Neuronal stem cell (in vitro differentiated cells): ENCODE data around the gene CORO2B.

Source experiments
- DNase-seq: peaks from one replicate; pipeline ENCODE4 v3.0.0-alpha.2; 2013; ENCODE audit warnings: low spot score
- H2AFZ ChIP-seq: one replicate; pipeline ENCODE4 v1.6.1; 2013; ENCODE audit warnings: mild to moderate bottlenecking, low read length, inconsistent platforms
- H2AK5ac ChIP-seq: 2 replicates; pipeline ENCODE4 v1.6.1; 2013; ENCODE audit warnings: low read depth, mild to moderate bottlenecking, inconsistent platforms, low read length, moderate library complexity, mixed read lengths
- H2BK120ac ChIP-seq: 2 replicates; pipeline ENCODE4 v1.6.1; 2013; ENCODE audit warnings: low read depth, mild to moderate bottlenecking, inconsistent platforms, low read length, moderate library complexity, mixed read lengths
- H2BK12ac ChIP-seq: one replicate; pipeline ENCODE4 v1.6.1; 2013; ENCODE audit warnings: low read length, inconsistent platforms
- H2BK15ac ChIP-seq: 2 replicates; pipeline ENCODE4 v1.6.1; 2013; ENCODE audit warnings: mild to moderate bottlenecking, low read length, inconsistent platforms, mixed read lengths
- H2BK5ac ChIP-seq: one replicate; pipeline ENCODE4 v1.6.1; 2013; ENCODE audit warnings: inconsistent platforms, mild to moderate bottlenecking, low read length, moderate library complexity
- H3K14ac ChIP-seq: one replicate; pipeline ENCODE4 v1.6.1; 2013; ENCODE audit warnings: low read length, inconsistent platforms
- H3K18ac ChIP-seq: 2 replicates; pipeline ENCODE4 v1.6.1; 2013; ENCODE audit warnings: low read length, inconsistent platforms
- H3K23ac ChIP-seq: 2 replicates; pipeline ENCODE4 v1.6.1; 2013; ENCODE audit warnings: low read depth, mild to moderate bottlenecking, mixed read lengths, low read length, inconsistent platforms; ENCODE audit not compliant: poor library complexity
- H3K27ac ChIP-seq: replicated peaks from 3 replicates; pipeline ENCODE4 v1.5.1; 2013; ENCODE audit warnings: low read length, inconsistent platforms
- H3K27me3 ChIP-seq, 3 experiments: 2 replicates each; pipeline ENCODE4 v1.6.1; 2013; ENCODE audit warnings: low read length in 3 of 3, mild to moderate bottlenecking in 2 of 3, inconsistent platforms in 1 of 3, low read depth in 1 of 3, mixed read lengths in 1 of 3, moderate library complexity in 1 of 3; ENCODE audit not compliant: control insufficient read depth in 3 of 3, insufficient read depth in 3 of 3
- H3K36me3 ChIP-seq, 2 donors: replicated peaks in 1 of 2; 2 replicates each; pipeline ENCODE4 v1.6.1; 2013; ENCODE audit warnings: low read length in 2 of 2; ENCODE audit not compliant: control insufficient read depth in 2 of 2, insufficient read depth in 2 of 2
- H3K4ac ChIP-seq: 2 replicates; pipeline ENCODE4 v1.6.1; 2013; ENCODE audit warnings: inconsistent platforms, mild to moderate bottlenecking, low read length, moderate library complexity
- H3K4me1 ChIP-seq, 2 donors: 1 replicate in 1 of 2; 2 replicates in 1 of 2; pipeline ENCODE4 v1.6.1; 2013; ENCODE audit warnings: low read length in 2 of 2, low read depth in 1 of 2; ENCODE audit not compliant: control insufficient read depth in 2 of 2, insufficient read depth in 1 of 2
- H3K4me2 ChIP-seq: one replicate; pipeline ENCODE4 v1.6.1; 2013; ENCODE audit warnings: mild to moderate bottlenecking, low read length, inconsistent platforms; ENCODE audit not compliant: insufficient read depth, poor library complexity, severe bottlenecking
- H3K4me3 ChIP-seq, 2 donors: 2 replicates each; pipeline ENCODE4 v1.5.1; 2013; ENCODE audit warnings: low read length in 2 of 2, mild to moderate bottlenecking in 2 of 2, inconsistent platforms in 1 of 2, moderate library complexity in 1 of 2
- H3K79me1 ChIP-seq: one replicate; pipeline ENCODE4 v1.6.1; 2013; ENCODE audit warnings: low read depth, mild to moderate bottlenecking, inconsistent platforms, low read length, moderate library complexity
- H3K9ac ChIP-seq: one replicate; pipeline ENCODE4 v1.6.1; 2013; ENCODE audit warnings: mild to moderate bottlenecking, low read depth, low read length, inconsistent platforms; ENCODE audit not compliant: poor library complexity
- H3K9me3 ChIP-seq, 2 donors: replicated peaks in 1 of 2; 2 replicates each; pipeline versions ENCODE3 to v1.6.1; 2013; ENCODE audit warnings: low read length in 2 of 2, mild to moderate bottlenecking in 2 of 2, inconsistent platforms in 1 of 2, low read depth in 1 of 2, mixed read lengths in 1 of 2, moderate library complexity in 1 of 2; ENCODE audit not compliant: control insufficient read depth in 2 of 2, insufficient read depth in 1 of 2
- H4K8ac ChIP-seq: one replicate; pipeline ENCODE4 v1.6.1; 2013; ENCODE audit warnings: low read depth, mild to moderate bottlenecking, inconsistent platforms, low read length, moderate library complexity
- H4K91ac ChIP-seq: one replicate; pipeline ENCODE4 v1.6.1; 2013; ENCODE audit warnings: low read length, low read depth, mild to moderate bottlenecking, inconsistent platforms; ENCODE audit not compliant: poor library complexity
- WGBS, 2 donors: extraction: QIAGEN DNeasy Blood & Tissue Kit; methylation state at CpG; one replicate each; pipeline ENCODE4 v1.1.7; 2013; ENCODE audit warnings: missing lambda C conversion rate in 2 of 2, mixed read lengths in 1 of 2; ENCODE audit not compliant: insufficient read length in 2 of 2, insufficient replicate concordance in 1 of 2; ENCODE audit errors: extremely low coverage in 2 of 2; 5-methylcytosine and 5-hydroxymethylcytosine counted together

The CORO2B gene

DNA sequence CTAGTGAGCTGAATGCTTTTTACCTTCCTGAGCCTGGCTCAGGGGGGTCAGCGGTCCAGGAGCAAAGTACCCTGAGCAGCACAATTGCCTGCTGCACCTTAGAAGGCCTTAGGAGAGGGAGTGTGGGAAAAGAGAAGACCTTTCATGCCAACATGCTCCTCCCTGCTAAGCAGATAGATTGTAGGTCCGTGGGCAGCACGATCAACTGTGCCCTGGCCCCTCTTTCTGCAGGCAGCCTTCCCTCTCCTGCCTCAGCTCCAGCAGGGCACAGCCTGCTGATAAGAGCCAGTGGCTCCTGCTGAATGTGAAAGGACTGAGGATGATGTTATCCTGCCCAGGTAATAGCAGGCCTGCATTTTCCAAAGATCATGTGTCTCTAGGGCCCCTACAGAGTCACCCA is 4.1 kb downstream of the CORO2B start:
- Histone ChIP-seq H2BK120ac (no peak overlapping the region), H3K27me3 (peaks cover 0 to 4% (median 0%) of the 10 kb centered on the region in 3 experiments), H2BK5ac (no peak overlapping the region), H3K4me3 (no peak overlapping the region), H3K4me2 (no peak overlapping the region), H2BK15ac (no peak overlapping the region), H3K9ac (no peak overlapping the region), H3K23ac (no peak overlapping the region), H2AFZ (no peak overlapping the region), H4K8ac (no peak overlapping the region), H2AK5ac (no peak overlapping the region), H3K18ac (peak overlapping the region; percentile 16), H3K4me1 (peaks cover 17 to 31% of the 10 kb centered on the region in 2 donors), H3K36me3 (no peaks in the 10 kb centered on the region), H3K79me1 (no peaks in the 10 kb centered on the region), H3K4ac (no peak overlapping the region), H2BK12ac (no peak overlapping the region), H3K9me3 (peaks cover 0 to 2% of the 10 kb centered on the region in 2 donors), H3K27ac (no peak overlapping the region), H3K14ac (no peak overlapping the region), H4K91ac (no peak overlapping the region)
- no peak for DNase-seq
- WGBS, 2 donors = no CpG with 5 or more reads among the region's 3 CpGs

DNA sequence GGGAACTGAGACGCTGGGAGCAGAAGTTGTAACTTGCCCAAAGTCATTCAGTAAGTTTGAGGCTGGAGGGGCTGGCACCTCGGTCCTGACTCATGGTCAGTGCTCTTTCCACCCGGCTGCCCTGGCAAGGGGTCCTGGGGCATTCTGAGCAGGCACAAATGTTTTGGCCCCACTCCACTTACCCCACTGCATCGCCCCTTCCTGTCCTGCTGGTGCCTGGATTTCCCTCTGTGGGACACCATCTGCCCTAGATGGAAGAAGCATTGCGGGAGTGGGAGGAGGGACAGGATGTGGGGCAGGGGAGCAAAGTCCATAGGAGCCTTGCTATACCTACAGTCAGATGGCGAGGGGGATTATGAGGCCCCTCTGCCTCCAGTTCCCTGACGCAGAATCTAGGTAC is 4.5 kb downstream of the CORO2B start:
- WGBS, 2 donors = no CpG with 5 or more reads among the region's 7 CpGs
- Histone ChIP-seq H2BK120ac (no peak overlapping the region), H3K4ac (no peak overlapping the region), H3K9ac (no peak overlapping the region), H2BK5ac (no peak overlapping the region), H3K36me3 (no peaks in the 10 kb centered on the region), H3K14ac (no peak overlapping the region), H3K27ac (no peak overlapping the region), H3K4me1 (peaks cover 14 to 26% of the 10 kb centered on the region in 2 donors), H3K9me3 (no peaks in the 10 kb centered on the region), H3K23ac (no peak overlapping the region), H2BK12ac (no peak overlapping the region), H3K79me1 (no peaks in the 10 kb centered on the region), H2AFZ (no peak overlapping the region), H3K4me2 (no peak overlapping the region), H2AK5ac (peak overlapping the region; percentile 23), H4K91ac (no peak overlapping the region), H3K4me3 (no peak overlapping the region), H2BK15ac (no peak overlapping the region), H3K18ac (no peak overlapping the region), H3K27me3 (no peaks in the 10 kb centered on the region), H4K8ac (no peak overlapping the region)
- no peak for DNase-seq

DNA sequence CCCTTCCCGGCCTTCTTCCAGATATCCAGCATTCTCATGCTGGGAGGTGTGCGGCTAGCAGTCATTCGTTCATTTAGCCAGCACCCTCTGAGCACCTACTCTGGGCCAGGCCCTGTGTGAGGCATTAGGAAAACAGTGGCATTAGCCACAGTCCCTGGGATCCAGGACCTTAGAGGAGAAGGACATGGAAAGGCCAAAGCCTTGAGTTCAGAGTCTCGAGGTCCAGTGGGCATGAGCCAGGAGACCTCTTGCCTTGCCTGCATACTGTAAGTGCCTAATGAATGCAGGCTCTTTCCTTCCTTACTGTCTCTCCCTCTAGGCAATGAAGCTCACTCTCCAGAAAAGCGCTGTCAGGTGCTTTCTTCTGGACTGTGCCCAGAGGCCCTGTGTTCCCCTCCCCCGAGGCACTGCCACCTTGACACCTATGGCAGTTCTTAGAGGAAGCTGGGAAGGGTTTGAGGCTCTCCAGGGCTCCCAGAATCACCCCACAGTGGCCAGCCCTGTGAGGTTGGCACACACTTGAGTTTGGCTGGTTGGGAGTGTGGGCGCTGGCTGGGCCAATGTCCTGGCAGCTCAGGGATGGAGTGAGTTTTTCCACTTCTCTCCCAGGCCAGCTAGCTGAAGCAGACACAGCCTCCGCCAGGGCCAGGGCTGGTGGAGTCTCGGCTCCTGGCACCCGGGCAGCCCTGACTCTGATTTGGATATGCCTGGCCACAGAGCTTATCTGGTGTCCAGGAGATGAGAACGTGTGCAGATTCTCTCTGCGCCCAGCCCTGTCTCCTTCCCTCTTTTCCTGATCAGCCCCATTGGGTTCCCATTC is 5.4 kb downstream of the CORO2B start:
- Histone ChIP-seq H3K18ac (peak overlapping the region; percentile 45), H3K4me1 (peaks cover 14 to 26% of the 10 kb centered on the region in 2 donors)

DNA sequence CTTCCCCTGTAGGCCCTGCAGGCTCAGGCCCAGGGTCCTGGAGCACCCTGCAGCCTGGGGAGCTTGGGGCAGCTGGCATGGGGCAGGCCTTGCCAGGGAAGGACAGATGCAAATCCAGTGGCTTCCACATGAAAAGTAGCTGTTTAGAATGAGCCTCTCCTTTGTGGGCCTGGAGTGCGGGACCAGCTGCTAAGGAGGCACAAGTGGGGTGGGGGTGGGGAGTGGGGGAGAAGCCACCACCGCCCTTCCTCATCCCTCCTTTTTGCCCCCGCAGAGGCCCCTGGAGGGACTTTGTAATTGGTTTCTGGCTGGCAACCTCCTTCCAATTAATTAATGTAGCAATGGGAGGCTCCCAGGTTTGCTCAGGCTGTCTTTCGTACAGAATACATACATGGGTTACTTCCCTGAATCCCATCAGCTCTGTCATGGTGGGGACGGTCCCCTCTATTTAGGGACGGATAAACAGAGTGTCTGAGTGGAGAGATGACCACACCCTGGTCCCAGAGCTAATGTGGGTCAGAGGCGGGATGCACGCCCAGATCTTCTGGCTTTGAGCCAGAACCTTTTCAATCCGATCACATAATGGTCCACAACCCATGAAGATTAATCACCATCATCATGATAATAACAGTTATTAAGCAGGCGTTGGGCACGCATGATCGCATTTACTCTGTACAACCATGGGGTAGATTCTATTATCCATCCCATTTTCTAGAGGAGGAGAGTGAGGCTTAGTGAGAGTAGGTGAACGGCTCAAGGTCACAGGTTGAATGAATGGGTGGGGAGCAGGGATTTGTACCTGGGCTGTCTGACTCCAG is 6.2 kb downstream of the CORO2B start:
- Histone ChIP-seq H4K8ac (no peak overlapping the region), H3K4ac (no peak overlapping the region), H3K9ac (peak overlapping the region; percentile 17), H2BK12ac (no peak overlapping the region), H2BK5ac (no peak overlapping the region), H3K36me3 (no peaks in the 10 kb centered on the region), H3K14ac (no peak overlapping the region), H3K4me3 (no peak overlapping the region), H2BK120ac (no peak overlapping the region), H2AK5ac (peak overlapping the region; percentile 16), H3K4me2 (no peak overlapping the region), H3K79me1 (no peaks in the 10 kb centered on the region), H3K9me3 (no peaks in the 10 kb centered on the region), H2BK15ac (peak overlapping the region; percentile 59), H3K23ac (peak overlapping the region; percentile 19), H4K91ac (no peak overlapping the region), H3K27ac (no peak overlapping the region), H3K18ac (peak overlapping the region; percentile 45), H2AFZ (no peak overlapping the region), H3K4me1 (peaks cover 15 to 26% of the 10 kb centered on the region in 2 donors), H3K27me3 (no peaks in the 10 kb centered on the region)
- no peak for DNase-seq
- no CpG with 5 or more reads among the region's 13 CpGs for WGBS, 2 donors

More for the DNA sequence above, 5.4 kb downstream of the CORO2B start:
- no peak overlapping the region for H3K4ac ChIP-seq
- H3K9ac ChIP-seq = no peak overlapping the region
- H3K27ac ChIP-seq = no peak overlapping the region
- H3K23ac ChIP-seq = peak overlapping the region; percentile 19
- H3K4me2 ChIP-seq = no peak overlapping the region
- H3K4me3 ChIP-seq = no peak overlapping the region
- H4K8ac ChIP-seq = no peak overlapping the region
- no peak overlapping the region for H2BK5ac ChIP-seq
- no peaks in the 10 kb centered on the region for H3K27me3 ChIP-seq
- no peak for DNase-seq
- peak overlapping the region; percentile 26 for H2BK12ac ChIP-seq
- H2BK15ac ChIP-seq = peak overlapping the region; percentile 59
- WGBS, 2 donors = no CpG with 5 or more reads among the region's 12 CpGs
- H2AFZ ChIP-seq = no peak overlapping the region
- no peak overlapping the region for H4K91ac ChIP-seq
- H3K36me3 ChIP-seq = no peaks in the 10 kb centered on the region
- no peak overlapping the region for H3K14ac ChIP-seq
- no peak overlapping the region for H2BK120ac ChIP-seq
- peak overlapping the region; percentile 16 for H2AK5ac ChIP-seq
- H3K79me1 ChIP-seq = no peaks in the 10 kb centered on the region
- no peaks in the 10 kb centered on the region for H3K9me3 ChIP-seq
